Activated naive CD4-positive, alpha-beta T cell treated with anti-CD3 and anti-CD28 coated beads, Interleukin-2, amount 10 ng/mL, durations not matched to agents 7 days and 5 days (primary cell): ENCODE data around the gene MYLK2.
A peak's percentile ranks its signal among the peaks of the same experiment; 100 is the strongest.

Experiments
- CTCF ChIA-PET: fragments of 350-600 bp; sonication (Branson Sonifier 250); formaldehyde crosslinking; loops from one replicate; lab custom pipeline; 2021; ENCODE audit warnings: antibody characterized with exemption; lab: Charles Lee
- DNase-seq: peaks from one replicate; pipeline ENCODE4 v3.0.0-alpha.2; 2020
- H3K27ac Mint-ChIP-seq: one replicate; pipeline ENCODE4 v1.8.0; 2021; ENCODE audit warnings: mild to moderate bottlenecking, moderate library complexity, mixed read lengths
- H3K27me3 Mint-ChIP-seq: one replicate; pipeline ENCODE4 v1.8.0; 2021; ENCODE audit warnings: mild to moderate bottlenecking, mixed read lengths
- H3K36me3 Mint-ChIP-seq: one replicate; pipeline ENCODE4 v1.8.0; 2021; ENCODE audit warnings: mixed read lengths
- H3K4me1 Mint-ChIP-seq: one replicate; pipeline ENCODE4 v1.8.0; 2021; ENCODE audit warnings: mixed read lengths
- H3K4me3 Mint-ChIP-seq: one replicate; pipeline ENCODE4 v1.8.0; 2021; ENCODE audit warnings: mild to moderate bottlenecking, moderate library complexity, mixed read lengths
- H3K9me3 Mint-ChIP-seq: one replicate; pipeline ENCODE4 v1.8.0; 2021; ENCODE audit warnings: mixed read lengths

The MYLK2 gene

GRCh38 chr20:31859266-31859997, 40.3 kb downstream of the MYLK2 start:
- Mint-ChIP-seq H3K9me3 (no peaks in the 10 kb centered on the region), H3K27ac (no peak overlapping the region), H3K27me3 (no peaks in the 10 kb centered on the region), H3K4me3 (no peak overlapping the region), H3K4me1 (peaks cover 28% of the 10 kb centered on the region), H3K36me3 (no peaks in the 10 kb centered on the region)
- CTCF ChIA-PET, result interaction anchor here (0.9 to 1.8 kb wide), 4 partner anchors 8 to 92 kb away, joined by 3 to 6 read pairs (median 4); partner anchors contain the start of gene PDRG1
- DNase-seq, result no peak

GRCh38 chr20:31859998-31860380, 40.8 kb downstream of the MYLK2 start:
- H3K36me3 Mint-ChIP-seq, result no peaks in the 10 kb centered on the region
- no peak for DNase-seq
- H3K4me3 Mint-ChIP-seq, result no peak overlapping the region
- CTCF ChIA-PET, result interaction anchor here (0.9 to 1.8 kb wide), 4 partner anchors 9 to 92 kb away, joined by 3 to 6 read pairs (median 4); partner anchors contain the start of gene PDRG1
- H3K4me1 Mint-ChIP-seq, result peaks cover 28% of the 10 kb centered on the region
- H3K9me3 Mint-ChIP-seq, result no peaks in the 10 kb centered on the region
- no peaks in the 10 kb centered on the region for H3K27me3 Mint-ChIP-seq
- no peak overlapping the region for H3K27ac Mint-ChIP-seq

GRCh38 chr20:31860390-31861134, 41.4 kb downstream of the MYLK2 start:
- Mint-ChIP-seq H3K27me3 (no peaks in the 10 kb centered on the region), H3K9me3 (no peaks in the 10 kb centered on the region), H3K36me3 (no peaks in the 10 kb centered on the region), H3K27ac (no peak overlapping the region), H3K4me3 (peak overlapping the region; percentile 21), H3K4me1 (peaks cover 28% of the 10 kb centered on the region)
- CTCF ChIA-PET, result interaction anchor here (0.9 to 1.8 kb wide), 3 partner anchors 9 to 91 kb away, joined by 3 to 6 read pairs (median 4); partner anchors contain the start of gene PDRG1
- DNase-seq, result no peak

- no peak for DNase-seq
- H3K9me3 Mint-ChIP-seq, result no peaks in the 10 kb centered on the region
- peaks cover 28% of the 10 kb centered on the region for H3K4me1 Mint-ChIP-seq
- CTCF ChIA-PET, result interaction anchor here (0.9 to 1.8 kb wide), 3 partner anchors 10 to 91 kb away, joined by 3 to 6 read pairs (median 4); partner anchors contain the start of gene PDRG1
- no peaks in the 10 kb centered on the region for H3K27me3 Mint-ChIP-seq
- peak overlapping the region; percentile 18 for H3K4me3 Mint-ChIP-seq
- no peak overlapping the region for H3K27ac Mint-ChIP-seq
- no peaks in the 10 kb centered on the region for H3K36me3 Mint-ChIP-seq
Observed at GRCh38 chr20:31861135-31861384, 41.9 kb downstream of the MYLK2 start.

GRCh38 chr20:31861385-31862156, 42.4 kb downstream of the MYLK2 start:
- no peak overlapping the region for H3K27ac Mint-ChIP-seq
- no peaks in the 10 kb centered on the region for H3K9me3 Mint-ChIP-seq
- CTCF ChIA-PET, result no interaction called here
- peak overlapping the region; percentile 25 for H3K4me3 Mint-ChIP-seq
- H3K4me1 Mint-ChIP-seq, result peaks cover 28% of the 10 kb centered on the region
- DNase-seq, result peak; percentile 77
- no peaks in the 10 kb centered on the region for H3K27me3 Mint-ChIP-seq
- no peaks in the 10 kb centered on the region for H3K36me3 Mint-ChIP-seq

GRCh38 chr20:31862157-31862470, 43.0 kb downstream of the MYLK2 start:
- Mint-ChIP-seq H3K9me3 (no peaks in the 10 kb centered on the region), H3K36me3 (no peaks in the 10 kb centered on the region), H3K27ac (no peak overlapping the region), H3K4me1 (peaks cover 28% of the 10 kb centered on the region), H3K4me3 (peak overlapping the region; percentile 25), H3K27me3 (peaks cover 4% of the 10 kb centered on the region)
- CTCF ChIA-PET, result interaction anchor here (1.9 kb wide), 1 partner anchor 9 kb away, joined by 9 read pairs; no protein-coding TSS in a partner anchor
- no peak for DNase-seq

- peaks cover 6% of the 10 kb centered on the region for H3K27me3 Mint-ChIP-seq
- CTCF ChIA-PET, result interaction anchor here (1.9 kb wide), 1 partner anchor 10 kb away, joined by 9 read pairs; no protein-coding TSS in a partner anchor
- no peak for DNase-seq
- no peaks in the 10 kb centered on the region for H3K9me3 Mint-ChIP-seq
- peaks cover 27% of the 10 kb centered on the region for H3K4me1 Mint-ChIP-seq
- H3K4me3 Mint-ChIP-seq, result no peak overlapping the region
- no peaks in the 10 kb centered on the region for H3K36me3 Mint-ChIP-seq
- H3K27ac Mint-ChIP-seq, result no peak overlapping the region
Observed at GRCh38 chr20:31862506-31862905, 43.4 kb downstream of the MYLK2 start.

- CTCF ChIA-PET, result interaction anchor here (0.9 to 1.9 kb wide), 2 partner anchors 9 to 11 kb away, joined by 3 to 9 read pairs; no protein-coding TSS in a partner anchor
- Mint-ChIP-seq H3K4me3 (no peak overlapping the region), H3K36me3 (no peaks in the 10 kb centered on the region), H3K27ac (no peak overlapping the region), H3K27me3 (peaks cover 12% of the 10 kb centered on the region), H3K9me3 (no peaks in the 10 kb centered on the region), H3K4me1 (peaks cover 19% of the 10 kb centered on the region)
- DNase-seq, result no peak
Observed at GRCh38 chr20:31863296-31864085, 44.3 kb downstream of the MYLK2 start.

GRCh38 chr20:31864521-31865400, 45.6 kb downstream of the MYLK2 start:
- Mint-ChIP-seq H3K9me3 (no peaks in the 10 kb centered on the region), H3K4me3 (no peak overlapping the region), H3K27me3 (peaks cover 25% of the 10 kb centered on the region), H3K27ac (no peak overlapping the region), H3K36me3 (peaks cover under 1% of the 10 kb centered on the region), H3K4me1 (peaks cover 16% of the 10 kb centered on the region)
- DNase-seq, result no peak
- CTCF ChIA-PET, result interaction anchor here (0.6 kb wide), 1 partner anchor 10 kb away, joined by 4 read pairs; no protein-coding TSS in a partner anchor

- peaks cover 3% of the 10 kb centered on the region for H3K36me3 Mint-ChIP-seq
- DNase-seq, result no peak
- CTCF ChIA-PET, result no interaction called here
- no peak overlapping the region for H3K27ac Mint-ChIP-seq
- no peak overlapping the region for H3K4me3 Mint-ChIP-seq
- H3K4me1 Mint-ChIP-seq, result peaks cover 17% of the 10 kb centered on the region
- no peaks in the 10 kb centered on the region for H3K9me3 Mint-ChIP-seq
- H3K27me3 Mint-ChIP-seq, result peaks cover 39% of the 10 kb centered on the region
Observed at GRCh38 chr20:31866221-31866620, 47.1 kb downstream of the MYLK2 start.

GRCh38 chr20:31868853-31869672, 49.9 kb downstream of the MYLK2 start:
- H3K27ac Mint-ChIP-seq, result no peak overlapping the region
- H3K4me1 Mint-ChIP-seq, result peaks cover 12% of the 10 kb centered on the region
- peak overlapping the region; percentile 10 for H3K4me3 Mint-ChIP-seq
- peaks cover 3% of the 10 kb centered on the region for H3K36me3 Mint-ChIP-seq
- no peaks in the 10 kb centered on the region for H3K9me3 Mint-ChIP-seq
- CTCF ChIA-PET, result interaction anchor here (1.1 kb wide), 1 partner anchor 17 kb away, joined by 3 read pairs; no protein-coding TSS in a partner anchor
- peaks cover 63% of the 10 kb centered on the region for H3K27me3 Mint-ChIP-seq
- no peak for DNase-seq

- Mint-ChIP-seq H3K4me1 (peaks cover 12% of the 10 kb centered on the region), H3K9me3 (no peaks in the 10 kb centered on the region), H3K27me3 (peaks cover 68% of the 10 kb centered on the region), H3K4me3 (peak overlapping the region; percentile 59), H3K27ac (no peak overlapping the region), H3K36me3 (peaks cover 3% of the 10 kb centered on the region)
- DNase-seq, result no peak
- CTCF ChIA-PET, result no interaction called here
Observed at GRCh38 chr20:31869673-31869941, 50.5 kb downstream of the MYLK2 start.
